HepG2 (cell line): ENCODE results near the gene MTFR1L. TPM values are rescaled to one million over a fixed set of nuclear protein-coding genes. Genes with fewer than 3 reads are reported as not detected.

Experiments
- FOSL1 ChIP-seq: sonication (generic); formaldehyde crosslinking; IDR thresholded peaks from 2 replicates; pipeline ENCODE4 v1.9.0; 2021; ENCODE audit warnings: missing genetic modification reagents, borderline replicate concordance
- GLI4 ChIP-seq: sonication (generic); formaldehyde crosslinking; IDR thresholded peaks from 2 replicates; pipeline ENCODE4 v1.5.1; 2020; ENCODE audit warnings: missing genetic modification reagents, mild to moderate bottlenecking, moderate library complexity, borderline replicate concordance
- HOXA3 ChIP-seq: sonication (generic); formaldehyde crosslinking; IDR thresholded peaks from 2 replicates; pipeline ENCODE4 v1.5.0; 2020; ENCODE audit warnings: missing genetic modification reagents
- HOXA7 ChIP-seq: sonication (generic); formaldehyde crosslinking; IDR thresholded peaks from 2 replicates; pipeline ENCODE4 v1.8.1; 2022; ENCODE audit warnings: mild to moderate bottlenecking, missing genetic modification reagents, moderate library complexity
- JUND ChIP-seq: sonication (generic); formaldehyde crosslinking; IDR thresholded peaks from 2 replicates; pipeline ENCODE4 v1.8.0; 2022; ENCODE audit warnings: mild to moderate bottlenecking, missing genetic modification reagents
- LBX2 ChIP-seq: sonication (generic); formaldehyde crosslinking; IDR thresholded peaks from 2 replicates; pipeline ENCODE4 v1.5.0; 2020; ENCODE audit warnings: missing genetic modification reagents, mild to moderate bottlenecking, borderline replicate concordance
- LCORL ChIP-seq, 2 experiments: fragments of 450-650 bp in 1 of 2; sonication (generic) in 1 of 2; formaldehyde crosslinking in 1 of 2; IDR thresholded peaks; 2 replicates each; pipeline versions ENCODE4 v1.5.0 to v1.6.1; 2017 to 2020; ENCODE audit warnings: antibody characterized with exemption in 1 of 2, missing genetic modification reagents in 1 of 2
- MTA1 ChIP-seq: sonication (generic); formaldehyde crosslinking; IDR thresholded peaks from 2 replicates; pipeline ENCODE4 v1.4.0; 2020; ENCODE audit warnings: missing genetic modification reagents, mild to moderate bottlenecking, borderline replicate concordance
- NFE2L2 ChIP-seq: fragments of 150-350 bp; IDR thresholded peaks from 2 replicates; pipeline ENCODE4 v1.6.1; 2014; ENCODE audit warnings: low read length
- NFYB ChIP-seq: sonication (generic); formaldehyde crosslinking; IDR thresholded peaks from 2 replicates; pipeline ENCODE4 v1.4.0; 2020; ENCODE audit warnings: missing genetic modification reagents
- REL ChIP-seq: sonication (generic); formaldehyde crosslinking; conservative IDR thresholded peaks from 2 replicates; pipeline ENCODE4 v1.8.0; 2022; ENCODE audit warnings: mild to moderate bottlenecking, missing genetic modification reagents, moderate library complexity
- RORA ChIP-seq: sonication (generic); formaldehyde crosslinking; IDR thresholded peaks from 2 replicates; pipeline ENCODE4 v1.5.0; 2020; ENCODE audit warnings: mild to moderate bottlenecking, missing genetic modification reagents, moderate library complexity
- SALL2 ChIP-seq: sonication (generic); formaldehyde crosslinking; IDR thresholded peaks from 2 replicates; pipeline ENCODE4 v1.8.1; 2023; ENCODE audit warnings: mild to moderate bottlenecking, missing genetic modification reagents, inconsistent platforms
- SAP130 ChIP-seq: IDR thresholded peaks from 2 replicates; pipeline ENCODE4 v1.6.1; 2016; ENCODE audit warnings: low read depth
- SP5 ChIP-seq: IDR thresholded peaks from 2 replicates; pipeline ENCODE4 v1.6.1; 2016; ENCODE audit warnings: low read depth, borderline replicate concordance
- TMF1 ChIP-seq: sonication (generic); formaldehyde crosslinking; IDR thresholded peaks from 2 replicates; pipeline ENCODE4 v1.8.1; 2022; ENCODE audit warnings: low read depth, missing genetic modification reagents
- ZBTB8A ChIP-seq: sonication (generic); formaldehyde crosslinking; IDR thresholded peaks from 2 replicates; pipeline ENCODE4 v1.4.0; 2020; ENCODE audit warnings: mild to moderate bottlenecking, low read depth, missing genetic modification reagents, borderline replicate concordance
- ZC3H13 ChIP-seq: sonication (generic); formaldehyde crosslinking; IDR thresholded peaks from 2 replicates; pipeline ENCODE4 v1.8.1; 2023; ENCODE audit warnings: mild to moderate bottlenecking, missing genetic modification reagents, moderate library complexity
- ZFP62 ChIP-seq: sonication (generic); formaldehyde crosslinking; IDR thresholded peaks from 2 replicates; pipeline ENCODE4 v1.4.0; 2020; ENCODE audit warnings: missing genetic modification reagents
- ZNF275 ChIP-seq: sonication (generic); formaldehyde crosslinking; IDR thresholded peaks from 2 replicates; pipeline ENCODE4 v1.8.0; 2022; ENCODE audit warnings: missing genetic modification reagents, mild to moderate bottlenecking, inconsistent platforms, borderline replicate concordance
- ZNF501 ChIP-seq: sonication (generic); formaldehyde crosslinking; IDR thresholded peaks from 2 replicates; pipeline ENCODE4 v1.5.1; 2020; ENCODE audit warnings: mild to moderate bottlenecking, moderate library complexity, missing genetic modification reagents
- ZNF589 ChIP-seq: sonication (generic); formaldehyde crosslinking; conservative IDR thresholded peaks from 2 replicates; pipeline ENCODE4 v1.8.0; 2022; ENCODE audit warnings: mild to moderate bottlenecking, moderate library complexity, missing genetic modification reagents
- ZNF720 ChIP-seq: sonication (generic); formaldehyde crosslinking; IDR thresholded peaks from 2 replicates; pipeline ENCODE4 v1.4.0; 2020; ENCODE audit warnings: missing genetic modification reagents
- ZNF850 ChIP-seq: sonication (generic); formaldehyde crosslinking; conservative IDR thresholded peaks from 2 replicates; pipeline ENCODE4 v1.9.0; 2021; ENCODE audit warnings: mild to moderate bottlenecking, missing genetic modification reagents
- ZNF878 ChIP-seq: sonication (generic); formaldehyde crosslinking; IDR thresholded peaks from 2 replicates; pipeline ENCODE4 v1.8.1; 2023; ENCODE audit warnings: mild to moderate bottlenecking, missing genetic modification reagents, moderate library complexity
- ZNF891 ChIP-seq: sonication (generic); formaldehyde crosslinking; IDR thresholded peaks from 2 replicates; pipeline ENCODE4 v1.5.0; 2020; ENCODE audit warnings: mild to moderate bottlenecking, missing genetic modification reagents
- ZSCAN25 ChIP-seq: sonication (generic); formaldehyde crosslinking; IDR thresholded peaks from 2 replicates; pipeline ENCODE4 v1.8.0; 2022; ENCODE audit warnings: mild to moderate bottlenecking, missing genetic modification reagents
- polyA plus RNA-seq, 8 experiments: library from polyadenylated mRNA; depleted of rRNA in 3 of 8; stranded (reverse) in 7 of 8; unstranded in 1 of 8; fragments of >200 nt; fragmentation: Illumina TruSeq in 4 of 8; extraction: Trizol in 4 of 8; gene quantifications; 2 replicates each; pipeline versions ENCODE4 v1.2.1 to v1.2.3, GENCODE V29; 2011 to 2016; ENCODE audit warnings: low read depth in 4 of 8, missing spikeins in 1 of 8, mixed read lengths in 1 of 8; ENCODE audit not compliant: insufficient read depth in 1 of 8
- total RNA-seq, 5 experiments: library from RNA; depleted of rRNA; stranded (reverse); fragments of >200 nt; fragmentation: Illumina TruSeq; extraction: Trizol; gene quantifications; 2 replicates each; pipeline ENCODE4 v1.2.3, GENCODE V29; 2016; ENCODE audit warnings: low read depth in 1 of 5
- TF ChIP-seq, protein P1 (sequence below): sonication (generic); formaldehyde crosslinking; IDR thresholded peaks from 2 replicates; pipeline ENCODE4 v1.9.0; 2022; ENCODE audit warnings: low read depth, missing genetic modification reagents

The MTFR1L gene
- total and polyA plus RNA-seq, 2 of the 13 experiments (the other 11 are each of a cell fraction or from before 2014, with no cell fraction given): 38.0 to 55.7 TPM

GRCh38 chr1:25861316-25862286, 41.8 kb downstream of the MTFR1L start (continued):
- TF ChIP-seq JUND (CRISPR knock-in tag) (peak; percentile 92), LBX2 (CRISPR knock-in tag) (no peak), ZBTB8A (CRISPR knock-in tag) (no peak), ZNF878 (no peak), FOSL1 (CRISPR knock-in tag) (peak; percentile 87), ZNF589 (CRISPR knock-in tag) (no peak), RORA (no peak), SP5 (peak; percentile 22; the same call in 1 of the 2 replicates), REL (no peak), SAP130 (CRISPR knock-in tag) (peak; percentile 78), NFYB (CRISPR knock-in tag) (no peak), ZSCAN25 (CRISPR knock-in tag) (no peak), ZNF720 (CRISPR knock-in tag) (no peak), ZC3H13 (0 out of 2 replicates have a peak, but pooled peaks have one; percentile 45), NFE2L2 (no peak), ZNF850 (no peak), ZNF891 (CRISPR knock-in tag) (no peak), ZFP62 (CRISPR knock-in tag) (no peak), HOXA3 (CRISPR knock-in tag) (peak; percentile 34; the same call in 1 of the 2 replicates), HOXA7 (CRISPR knock-in tag) (no peak), GLI4 (CRISPR knock-in tag) (no peak), TMF1 (CRISPR knock-in tag) (no peak), MTA1 (CRISPR knock-in tag) (no peak), ZNF501 (CRISPR knock-in tag) (no peak), SALL2 (CRISPR knock-in tag) (no peak; the same call in 1 of the 2 replicates), ZNF275 (no peak; the same call in 1 of the 2 replicates), LCORL (IDR thresholded peaks at IDR 0.05) (no peak), LCORL (CRISPR knock-in tag; IDR thresholded peaks at IDR 0.05) (peak; percentile 32; the same call in 1 of the 2 replicates)
- TF ChIP-seq, protein P1, sequence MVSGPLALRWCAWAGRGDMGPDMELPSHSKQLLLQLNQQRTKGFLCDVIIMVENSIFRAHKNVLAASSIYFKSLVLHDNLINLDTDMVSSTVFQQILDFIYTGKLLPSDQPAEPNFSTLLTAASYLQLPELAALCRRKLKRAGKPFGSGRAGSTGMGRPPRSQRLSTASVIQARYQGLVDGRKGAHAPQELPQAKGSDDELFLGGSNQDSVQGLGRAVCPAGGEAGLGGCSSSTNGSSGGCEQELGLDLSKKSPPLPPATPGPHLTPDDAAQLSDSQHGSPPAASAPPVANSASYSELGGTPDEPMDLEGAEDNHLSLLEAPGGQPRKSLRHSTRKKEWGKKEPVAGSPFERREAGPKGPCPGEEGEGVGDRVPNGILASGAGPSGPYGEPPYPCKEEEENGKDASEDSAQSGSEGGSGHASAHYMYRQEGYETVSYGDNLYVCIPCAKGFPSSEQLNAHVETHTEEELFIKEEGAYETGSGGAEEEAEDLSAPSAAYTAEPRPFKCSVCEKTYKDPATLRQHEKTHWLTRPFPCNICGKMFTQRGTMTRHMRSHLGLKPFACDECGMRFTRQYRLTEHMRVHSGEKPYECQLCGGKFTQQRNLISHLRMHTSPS (CRISPR knock-in tag): no peak
